ENCODE measurements around the gene LMO2.

DNA sequence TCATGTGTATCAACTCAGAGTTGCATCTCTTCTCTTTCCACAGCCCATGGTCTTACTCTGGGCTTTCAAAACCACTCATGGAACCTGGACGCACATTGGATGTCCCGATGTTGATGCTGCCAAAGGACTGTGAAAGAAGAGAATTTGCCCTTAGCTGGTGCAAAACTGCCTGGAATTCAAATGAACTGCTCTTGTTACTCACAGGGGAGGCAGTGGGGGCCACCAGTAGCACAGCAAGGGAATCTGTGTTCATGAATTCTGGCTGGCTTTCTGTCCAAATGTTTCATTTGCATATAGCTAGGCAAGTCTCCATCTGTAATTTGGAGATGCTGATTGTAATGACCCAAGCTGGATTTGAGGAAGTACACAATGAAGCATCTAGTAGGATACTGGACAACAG lies 24.9 kb downstream of the LMO2 start:
- TF ChIP-seq EZH2 (IDR thresholded peaks at IDR 0.05; ENCODE audit: borderline replicate concordance, low read depth, low read length, severe bottlenecking) (no peak), POLR2AphosphoS5 (IDR thresholded peaks at IDR 0.05; ENCODE audit: insufficient read depth, low read depth, low read length) (no peak)
- TF ChIP-seq, protein P1, sequence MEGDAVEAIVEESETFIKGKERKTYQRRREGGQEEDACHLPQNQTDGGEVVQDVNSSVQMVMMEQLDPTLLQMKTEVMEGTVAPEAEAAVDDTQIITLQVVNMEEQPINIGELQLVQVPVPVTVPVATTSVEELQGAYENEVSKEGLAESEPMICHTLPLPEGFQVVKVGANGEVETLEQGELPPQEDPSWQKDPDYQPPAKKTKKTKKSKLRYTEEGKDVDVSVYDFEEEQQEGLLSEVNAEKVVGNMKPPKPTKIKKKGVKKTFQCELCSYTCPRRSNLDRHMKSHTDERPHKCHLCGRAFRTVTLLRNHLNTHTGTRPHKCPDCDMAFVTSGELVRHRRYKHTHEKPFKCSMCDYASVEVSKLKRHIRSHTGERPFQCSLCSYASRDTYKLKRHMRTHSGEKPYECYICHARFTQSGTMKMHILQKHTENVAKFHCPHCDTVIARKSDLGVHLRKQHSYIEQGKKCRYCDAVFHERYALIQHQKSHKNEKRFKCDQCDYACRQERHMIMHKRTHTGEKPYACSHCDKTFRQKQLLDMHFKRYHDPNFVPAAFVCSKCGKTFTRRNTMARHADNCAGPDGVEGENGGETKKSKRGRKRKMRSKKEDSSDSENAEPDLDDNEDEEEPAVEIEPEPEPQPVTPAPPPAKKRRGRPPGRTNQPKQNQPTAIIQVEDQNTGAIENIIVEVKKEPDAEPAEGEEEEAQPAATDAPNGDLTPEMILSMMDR (IDR thresholded peaks at IDR 0.05; ENCODE audit: extremely low read depth in 1 of 2, insufficient read depth in 1 of 2, low read depth in 1 of 2, low read length in 2 of 2) = no peak

Measured in endothelial cell of umbilical vein (primary cell).